H7 (cell line): Measurements from ENCODE around the gene CCT3. TPM values are rescaled to one million over a fixed set of nuclear protein-coding genes. Genes with fewer than 3 reads are reported as not detected.

Source experiments
- DNase-seq: peaks from one replicate; pipeline ENCODE4 v3.0.0; 2012
- H3K27me3 ChIP-seq: 2 replicates; pipeline ENCODE4 v1.6.0; 2011; ENCODE audit warnings: mild to moderate bottlenecking, low read length; ENCODE audit not compliant: control insufficient read depth, insufficient read depth
- H3K36me3 ChIP-seq: replicated peaks from 2 replicates; pipeline ENCODE4 v1.5.1; 2011; ENCODE audit warnings: low read length; ENCODE audit not compliant: control insufficient read depth, insufficient read depth
- H3K4me3 ChIP-seq: 2 replicates; pipeline ENCODE4 v1.5.1; 2011; ENCODE audit warnings: low read depth, mild to moderate bottlenecking, control low read depth, low read length, moderate library complexity; ENCODE audit not compliant: insufficient read depth
- total RNA-seq: library from RNA; depleted of rRNA; stranded (reverse); fragments of >200 nt; shearing (Covaris generic); gene quantifications from 2 replicates; pipeline ENCODE4 v1.2.3, GENCODE V29; 2014; rRNA removed

Gene CCT3
- total RNA-seq: 826 and 946 TPM in 2 replicates

GRCh38 chr1:156338180-156338976, at the start of gene CCT3, which contains the start of gene TSACC:
Gene CCT3, minus strand, starts transcription at chr1:156338292. Its CDS starts 108 bp downstream, at chr1:156338184.
Gene TSACC, plus strand, starts transcription at chr1:156338526. Its CDS starts 1,232 bp downstream, at chr1:156339758.
- no peaks in the 10 kb centered on the region for H3K27me3 ChIP-seq
- H3K4me3 ChIP-seq: peak within 1 kb of the TSS; percentile 72
- peaks cover 19% of the 10 kb centered on the region for H3K36me3 ChIP-seq
- peak; percentile 97 for DNase-seq

- DNase-seq: no peak
- Histone ChIP-seq H3K36me3 (no peaks in the 10 kb centered on the region), H3K4me3 (peak overlapping the region; percentile 44; the same call in 1 of the 2 replicates), H3K27me3 (peaks cover 55% of the 10 kb centered on the region)
These were observed 49.7 kb upstream of the CCT3 start for GRCh38 chr1:156387870-156388173.

GRCh38 chr1:156386949-156387869, 49.1 kb upstream of the CCT3 start:
- DNase-seq: no peak
- Histone ChIP-seq H3K36me3 (no peaks in the 10 kb centered on the region), H3K27me3 (peaks cover 55% of the 10 kb centered on the region), H3K4me3 (no peak overlapping the region)

GRCh38 chr1:156386134-156386901, 48.2 kb upstream of the CCT3 start:
- no peak for DNase-seq
- Histone ChIP-seq H3K27me3 (peaks cover 48% of the 10 kb centered on the region), H3K4me3 (no peak overlapping the region), H3K36me3 (no peaks in the 10 kb centered on the region)

- no peak overlapping the region for H3K4me3 ChIP-seq
These were observed 47.5 kb upstream of the CCT3 start for GRCh38 chr1:156385534-156386031.

GRCh38 chr1:156384658-156385057, 46.6 kb upstream of the CCT3 start:
- no peak overlapping the region for H3K4me3 ChIP-seq
- DNase-seq: no peak
- no peaks in the 10 kb centered on the region for H3K36me3 ChIP-seq
- peaks cover 34% of the 10 kb centered on the region for H3K27me3 ChIP-seq

More at GRCh38 chr1:156385534-156386031, 47.5 kb upstream of the CCT3 start:
- peak; percentile 88 for DNase-seq
- Histone ChIP-seq H3K36me3 (no peaks in the 10 kb centered on the region), H3K27me3 (peaks cover 43% of the 10 kb centered on the region)

- Histone ChIP-seq H3K27me3 (peaks cover 28% of the 10 kb centered on the region), H3K36me3 (no peaks in the 10 kb centered on the region), H3K4me3 (no peak overlapping the region)
- DNase-seq: no peak
These were observed 45.9 kb upstream of the CCT3 start for GRCh38 chr1:156384007-156384406.

GRCh38 chr1:156383023-156383422, 44.9 kb upstream of the CCT3 start:
- peak; percentile 93 for DNase-seq
- Histone ChIP-seq H3K27me3 (peaks cover 19% of the 10 kb centered on the region), H3K36me3 (no peaks in the 10 kb centered on the region), H3K4me3 (no peak overlapping the region)

GRCh38 chr1:156382561-156382960, 44.5 kb upstream of the CCT3 start:
- peaks cover 14% of the 10 kb centered on the region for H3K27me3 ChIP-seq
- H3K4me3 ChIP-seq: no peak overlapping the region
- no peaks in the 10 kb centered on the region for H3K36me3 ChIP-seq
- DNase-seq: no peak

GRCh38 chr1:156379420-156380165, 41.5 kb upstream of the CCT3 start:
- H3K27me3 ChIP-seq: no peaks in the 10 kb centered on the region; the same call in 1 of the 2 replicates
- no peaks in the 10 kb centered on the region for H3K36me3 ChIP-seq
- peak; percentile 76 for DNase-seq
- H3K4me3 ChIP-seq: no peak overlapping the region

GRCh38 chr1:156378557-156378956, 40.5 kb upstream of the CCT3 start:
- Histone ChIP-seq H3K4me3 (no peak overlapping the region), H3K27me3 (no peaks in the 10 kb centered on the region; the same call in 1 of the 2 replicates), H3K36me3 (no peaks in the 10 kb centered on the region)
- peak; percentile 40 for DNase-seq

GRCh38 chr1:156376958-156377919, 39.1 kb upstream of the CCT3 start:
- Histone ChIP-seq H3K4me3 (no peak overlapping the region), H3K27me3 (no peaks in the 10 kb centered on the region; the same call in 1 of the 2 replicates), H3K36me3 (no peaks in the 10 kb centered on the region)
- DNase-seq: peak; percentile 46
